GM23248 (cell line): ENCODE data around the gene GCLC.
"Not testable (repeated sequence)": the region's sequence is repeated elsewhere in the genome, so short reads cannot be mapped to it uniquely, and the experiment has no call there.

Experiments used
- EZH2 ChIP-seq: fragments of 200-600 bp; sonication (generic); IDR thresholded peaks from 2 replicates; pipeline ENCODE4 v1.6.1; 2018; ENCODE audit warnings: antibody characterized with exemption, mild to moderate bottlenecking; ENCODE audit not compliant: insufficient read depth, poor library complexity, severe bottlenecking
- EZH2phosphoT487 ChIP-seq: fragments of 200-600 bp; sonication (generic); IDR thresholded peaks from 2 replicates; pipeline ENCODE4 v1.6.1; 2018; ENCODE audit warnings: antibody characterized with exemption, moderate library complexity, mild to moderate bottlenecking, low read depth; ENCODE audit not compliant: insufficient read depth

DNA sequence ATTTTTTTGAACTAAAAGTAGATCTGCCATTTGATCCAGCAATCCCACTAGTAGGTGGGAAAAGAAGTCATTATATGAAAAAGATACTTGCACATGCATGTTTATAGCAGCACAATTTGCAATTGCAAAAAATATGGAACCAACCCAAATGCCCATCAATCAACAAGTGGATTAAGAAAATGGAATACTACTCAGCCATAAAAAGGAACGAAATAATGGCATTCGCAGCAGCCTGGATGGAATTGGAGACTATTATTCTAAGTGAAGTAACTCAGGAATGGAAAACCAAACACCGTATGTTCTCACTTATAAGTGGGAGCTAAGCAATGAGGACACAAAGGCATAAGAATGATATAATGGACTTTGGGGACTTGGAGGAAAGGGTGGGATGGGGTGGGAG is 27.5 kb upstream of the GCLC start:
- TF ChIP-seq EZH2, EZH2phosphoT487: not testable (repeated sequence)
